Muscle layer of colon (tissue), 2 donors: ENCODE measurements around the gene UFL1.
"Not testable (repeated sequence)": the region's sequence is repeated elsewhere in the genome, so short reads cannot be mapped to it uniquely, and the experiment has no call there.

Experiments used
- H3K27ac ChIP-seq: one replicate; pipeline ENCODE4 v1.7.0; 2013; ENCODE audit warnings: low read depth, mild to moderate bottlenecking, low read length, moderate library complexity
- H3K27me3 ChIP-seq, 2 donors: one replicate each; pipeline ENCODE4 v1.7.0; 2013; ENCODE audit warnings: low read length in 2 of 2, mild to moderate bottlenecking in 2 of 2; ENCODE audit not compliant: insufficient read depth in 2 of 2, control insufficient read depth in 1 of 2
- H3K36me3 ChIP-seq: one replicate; pipeline ENCODE4 v1.7.0; 2013; ENCODE audit warnings: mild to moderate bottlenecking, low read length; ENCODE audit not compliant: insufficient read depth
- H3K4me1 ChIP-seq: one replicate; pipeline ENCODE4 v1.7.0; 2013; ENCODE audit warnings: mild to moderate bottlenecking, low read length; ENCODE audit not compliant: insufficient read depth
- H3K4me3 ChIP-seq, 2 donors: one replicate each; pipeline ENCODE4 v1.7.0; 2013; ENCODE audit warnings: low read length in 2 of 2, low read depth in 1 of 2, mild to moderate bottlenecking in 1 of 2, moderate library complexity in 1 of 2
- H3K9ac ChIP-seq: one replicate; pipeline ENCODE4 v1.7.0; 2013; ENCODE audit warnings: low read length
- H3K9me3 ChIP-seq: one replicate; pipeline ENCODE4 v1.7.0; 2013; ENCODE audit warnings: mild to moderate bottlenecking, low read length
- donor health status: abdominal sarcoma.
- donor health status: Adenocarcinoma of cecum.

UFL1 gene

DNA sequence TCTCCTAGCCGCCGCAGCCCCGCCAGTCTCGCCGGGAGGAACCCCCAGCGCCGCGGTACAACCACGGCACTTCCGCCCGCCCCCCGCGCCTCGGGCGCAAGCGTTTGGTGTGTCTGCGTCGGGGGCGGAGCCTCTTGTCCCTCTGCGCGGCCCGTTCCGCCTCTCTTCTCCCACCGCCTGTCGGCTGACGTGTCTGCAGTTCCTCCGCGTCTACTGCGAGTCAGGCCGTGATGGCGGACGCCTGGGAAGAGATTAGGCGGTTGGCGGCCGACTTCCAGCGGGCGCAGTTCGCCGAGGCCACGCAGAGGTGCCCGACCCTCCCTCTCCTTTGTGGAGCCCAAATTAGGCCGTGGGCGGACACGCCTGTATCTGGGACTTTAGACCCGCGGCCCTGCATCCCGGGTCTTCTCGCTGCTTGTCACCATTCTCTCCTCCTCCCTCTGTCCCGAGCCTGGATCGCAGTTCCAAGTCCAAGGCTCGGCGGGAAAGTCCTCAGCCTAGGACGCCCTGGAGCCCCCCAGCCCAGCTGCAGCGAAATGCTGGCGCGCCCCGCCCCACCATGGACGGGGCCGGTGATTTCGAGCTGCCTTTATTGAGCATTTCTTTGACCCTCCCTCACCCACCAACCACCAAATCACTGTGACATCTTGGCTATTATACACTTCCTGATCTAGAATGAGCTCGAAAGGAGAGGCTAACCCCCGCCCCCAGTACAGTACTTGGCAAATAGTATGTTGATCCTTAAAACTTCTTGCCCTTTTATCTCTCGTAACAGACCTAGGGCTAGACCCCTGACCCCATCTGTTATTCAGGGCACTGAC, at the start of gene UFL1:
UFL1 (plus strand) TSS at position 163 of the 821 bp plus-strand sequence; CDS start at position 231, 68 bp downstream.
- H3K4me3 ChIP-seq: peak within 1 kb of the TSS; percentile 64 to 84
- H3K27me3 ChIP-seq: no peaks in the 10 kb centered on the region
- H3K4me1 ChIP-seq: peaks cover 23% of the 10 kb centered on the region
- peak within 1 kb of the TSS; percentile 96 for H3K27ac ChIP-seq
- H3K36me3 ChIP-seq: peaks cover 10% of the 10 kb centered on the region
- no peaks in the 10 kb centered on the region for H3K9me3 ChIP-seq
- H3K9ac ChIP-seq: peak within 1 kb of the TSS; percentile 100

DNA sequence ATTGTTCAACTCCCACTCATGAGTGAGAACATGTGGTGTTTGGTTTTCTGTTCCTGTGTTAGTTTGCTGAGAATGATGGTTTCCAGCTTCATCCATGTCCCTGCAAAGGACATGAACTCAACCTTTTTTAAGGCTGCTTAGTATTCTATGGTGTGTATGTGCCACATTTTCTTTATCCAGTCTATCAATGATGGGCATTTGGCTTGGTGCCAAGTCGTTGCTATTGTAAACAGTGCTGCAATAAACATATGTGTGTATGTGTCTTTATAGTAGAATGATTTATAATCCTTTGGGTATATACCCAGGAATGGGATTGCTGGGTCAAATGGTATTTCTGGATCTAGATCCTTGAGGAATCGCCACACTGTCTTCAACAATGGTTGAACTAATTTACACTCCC, 49.3 kb upstream of the UFL1 start:
- H3K9me3 ChIP-seq, H3K27ac ChIP-seq, H3K4me1 ChIP-seq, H3K27me3 ChIP-seq, H3K4me3 ChIP-seq, H3K9ac ChIP-seq, H3K36me3 ChIP-seq: not testable (repeated sequence)

DNA sequence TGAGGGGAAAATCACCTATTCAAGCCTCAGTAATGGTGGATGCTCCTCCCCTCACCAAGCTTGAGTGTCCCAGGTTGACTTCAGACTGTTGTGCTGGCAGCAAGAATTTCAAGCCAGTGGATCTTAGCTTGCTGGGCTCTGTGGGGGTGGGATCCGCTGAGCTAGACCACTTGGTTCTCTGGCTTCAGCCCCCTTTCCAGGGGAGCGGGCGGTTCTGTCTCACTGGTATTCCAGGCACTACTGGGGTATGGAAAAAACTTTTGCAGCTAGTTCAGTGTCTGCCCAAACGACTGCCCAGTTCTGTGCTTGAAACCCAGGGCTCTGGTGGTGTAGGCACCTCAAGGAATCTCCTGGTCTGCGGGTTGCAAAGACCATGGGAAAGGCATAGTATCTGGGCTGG, 42.9 kb upstream of the UFL1 start:
- Histone ChIP-seq H3K36me3 (no peaks in the 10 kb centered on the region), H3K4me1 (no peaks in the 10 kb centered on the region), H3K27ac (no peak overlapping the region), H3K4me3 (no peak overlapping the region), H3K27me3 (no peaks in the 10 kb centered on the region), H3K9me3 (peaks cover 4% of the 10 kb centered on the region), H3K9ac (no peak overlapping the region)

DNA sequence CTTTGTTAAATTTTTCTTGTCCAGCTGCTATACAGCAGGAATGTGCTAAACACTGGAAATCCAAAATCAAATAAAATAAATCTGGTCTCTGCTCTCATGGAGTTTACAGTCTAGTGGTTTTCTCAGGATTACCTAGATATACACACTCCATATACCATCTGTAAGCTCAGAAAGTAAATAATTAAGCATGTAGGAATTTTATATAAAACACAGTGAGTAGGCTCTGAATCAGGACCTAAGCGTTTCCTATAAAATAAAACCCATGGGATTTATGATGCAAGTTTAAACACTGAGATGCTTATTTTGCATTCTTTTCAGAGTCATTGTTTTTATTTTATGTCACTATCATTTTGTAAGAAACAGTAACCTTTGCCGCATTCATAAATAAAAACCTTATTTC, 29.7 kb upstream of the UFL1 start:
- Histone ChIP-seq H3K9ac (no peak overlapping the region), H3K9me3 (peaks cover 19% of the 10 kb centered on the region), H3K36me3 (no peaks in the 10 kb centered on the region), H3K27me3 (no peaks in the 10 kb centered on the region), H3K27ac (no peak overlapping the region), H3K4me3 (no peak overlapping the region), H3K4me1 (no peaks in the 10 kb centered on the region)

DNA sequence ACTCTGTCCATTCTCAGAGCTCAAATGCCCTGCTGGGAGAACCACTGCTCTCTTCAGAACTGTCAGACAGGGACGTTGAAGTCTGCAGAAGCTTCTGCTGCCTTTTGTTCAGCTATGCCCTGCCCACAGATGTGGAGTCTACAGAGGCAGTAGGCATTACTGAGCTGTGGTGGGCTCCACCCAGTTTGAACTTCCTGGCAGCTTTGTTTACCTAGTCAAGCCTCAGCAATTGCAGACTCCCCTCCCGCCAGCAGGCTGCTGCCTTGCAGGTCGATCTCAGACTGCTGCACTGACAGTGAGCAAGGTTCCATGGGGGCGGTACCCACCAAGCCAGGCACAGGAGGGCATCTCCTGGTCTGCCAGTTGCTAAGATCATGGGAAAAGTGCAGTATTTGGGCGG, 21.8 kb upstream of the UFL1 start:
- Histone ChIP-seq H3K27ac (no peak overlapping the region), H3K36me3 (no peaks in the 10 kb centered on the region), H3K9ac (no peak overlapping the region), H3K27me3 (no peaks in the 10 kb centered on the region), H3K4me1 (no peaks in the 10 kb centered on the region), H3K9me3 (no peaks in the 10 kb centered on the region), H3K4me3 (no peak overlapping the region)

DNA sequence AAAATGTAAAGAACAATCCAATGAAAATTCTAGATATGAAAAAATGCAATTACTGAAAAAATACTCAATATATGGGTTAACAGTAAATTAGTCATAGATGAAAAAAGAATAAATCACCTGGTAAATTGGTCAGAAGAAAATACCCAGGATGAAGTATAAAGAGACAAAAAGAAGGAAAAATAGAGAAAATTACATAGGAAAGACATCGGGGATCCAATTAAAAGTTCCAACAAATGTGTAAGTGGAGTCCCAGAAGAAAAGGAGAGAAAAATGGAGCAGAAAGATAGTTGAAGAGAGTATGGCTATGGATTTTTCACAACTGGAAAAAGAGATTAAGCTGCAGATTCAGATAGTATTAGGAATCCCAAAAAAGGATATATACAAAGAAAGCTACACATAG, 18.7 kb upstream of the UFL1 start:
- no peak overlapping the region for H3K4me3 ChIP-seq
- H3K27ac ChIP-seq: no peak overlapping the region
- H3K4me1 ChIP-seq: no peaks in the 10 kb centered on the region
- H3K9me3 ChIP-seq: no peaks in the 10 kb centered on the region
- H3K36me3 ChIP-seq: no peaks in the 10 kb centered on the region
- H3K27me3 ChIP-seq: no peaks in the 10 kb centered on the region
- H3K9ac ChIP-seq: no peak overlapping the region

DNA sequence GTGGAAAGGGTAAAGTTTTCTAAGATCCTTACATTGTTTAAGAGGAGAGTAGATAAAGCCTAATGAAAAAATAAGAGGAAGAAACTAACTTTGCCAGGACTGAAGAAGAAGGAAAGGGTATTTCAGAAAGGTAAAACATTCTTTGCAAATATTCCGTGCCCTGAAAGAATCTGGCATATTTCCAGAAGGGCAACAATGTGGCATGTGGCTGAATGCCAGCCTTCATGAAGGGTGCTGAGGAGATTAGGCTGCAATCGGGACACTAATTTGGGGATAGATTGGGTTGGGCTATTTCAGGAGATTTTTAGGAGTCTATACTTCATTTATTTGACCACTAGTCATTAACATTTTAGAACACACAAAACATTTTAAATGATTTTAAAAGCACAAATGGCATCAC, 16.2 kb upstream of the UFL1 start:
- no peaks in the 10 kb centered on the region for H3K36me3 ChIP-seq
- H3K4me1 ChIP-seq: no peaks in the 10 kb centered on the region
- no peaks in the 10 kb centered on the region for H3K9me3 ChIP-seq
- H3K4me3 ChIP-seq: no peak overlapping the region
- no peaks in the 10 kb centered on the region for H3K27me3 ChIP-seq
- H3K27ac ChIP-seq: no peak overlapping the region
- no peak overlapping the region for H3K9ac ChIP-seq

DNA sequence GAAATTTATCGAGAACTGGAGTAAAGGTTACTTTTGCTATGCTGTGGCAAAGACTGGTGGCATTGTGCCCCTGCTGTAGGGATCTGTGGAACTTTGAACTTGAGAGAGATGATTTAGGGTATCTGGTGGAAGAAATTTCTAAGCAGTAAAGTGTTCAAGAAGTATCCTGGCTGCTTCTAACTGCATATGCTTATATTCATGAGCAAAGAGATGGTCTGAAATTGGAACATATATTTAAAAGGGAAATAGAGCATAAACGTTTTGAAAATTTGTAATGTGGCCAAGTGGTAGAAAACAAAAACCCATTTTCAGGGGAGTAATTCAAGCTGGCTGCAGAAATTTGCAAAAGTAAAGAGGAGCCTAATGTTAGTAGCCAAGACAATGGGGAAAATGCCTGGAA, 12.3 kb upstream of the UFL1 start:
- H3K36me3 ChIP-seq: no peaks in the 10 kb centered on the region
- no peak overlapping the region for H3K27ac ChIP-seq
- H3K4me3 ChIP-seq: no peak overlapping the region
- H3K9me3 ChIP-seq: no peaks in the 10 kb centered on the region
- H3K4me1 ChIP-seq: no peaks in the 10 kb centered on the region
- no peak overlapping the region for H3K9ac ChIP-seq
- no peaks in the 10 kb centered on the region for H3K27me3 ChIP-seq

DNA sequence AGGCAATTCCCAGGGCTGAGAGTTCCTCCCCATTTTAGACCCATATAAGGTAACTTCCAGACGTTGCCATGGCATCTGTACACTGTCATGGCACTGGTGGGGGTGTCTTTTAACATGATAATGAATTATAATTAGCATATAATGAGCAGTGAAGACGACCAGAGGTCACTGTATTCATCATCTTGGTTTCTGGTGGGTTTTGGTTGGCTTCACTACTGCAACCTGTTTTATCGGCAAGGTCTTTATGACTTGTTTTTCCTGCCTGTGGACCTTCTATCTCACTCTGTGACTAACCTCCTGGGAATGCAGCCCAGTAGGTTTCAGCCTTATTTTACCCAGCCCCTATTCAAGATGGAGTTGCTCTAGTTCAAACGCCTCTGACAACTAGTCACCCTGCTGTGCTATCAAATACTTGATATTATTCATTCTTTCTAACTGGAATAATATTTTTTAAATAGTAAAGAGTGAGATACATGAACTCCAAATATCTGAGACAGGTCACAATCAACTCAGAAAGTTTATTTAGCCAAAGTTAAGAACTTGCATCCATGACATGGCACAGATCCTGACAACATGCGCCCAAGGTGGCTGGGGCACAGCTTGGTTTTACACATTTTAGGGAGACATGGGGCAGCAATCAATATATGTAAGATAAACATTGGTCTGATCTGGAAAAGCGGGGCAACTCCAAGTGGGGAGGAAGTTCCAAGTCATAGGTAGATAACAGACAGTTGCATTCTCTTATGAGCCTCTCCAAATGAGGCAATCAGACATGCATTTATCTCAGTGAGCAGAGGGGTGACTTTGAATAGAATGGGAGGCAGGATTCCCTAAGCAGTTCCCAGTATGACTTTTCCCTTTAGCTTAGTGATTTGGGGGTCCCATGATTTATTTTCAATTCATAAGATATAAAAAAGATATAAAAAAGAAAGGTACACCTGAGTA, 1.2 kb upstream of the UFL1 start:
- Histone ChIP-seq H3K4me1 (peaks cover 23% of the 10 kb centered on the region), H3K36me3 (no peaks in the 10 kb centered on the region), H3K27me3 (no peaks in the 10 kb centered on the region), H3K27ac (peak overlapping the region; percentile 96), H3K4me3 (peak overlapping the region; percentile 18 to 64), H3K9me3 (no peaks in the 10 kb centered on the region), H3K9ac (peak overlapping the region; percentile 100)

DNA sequence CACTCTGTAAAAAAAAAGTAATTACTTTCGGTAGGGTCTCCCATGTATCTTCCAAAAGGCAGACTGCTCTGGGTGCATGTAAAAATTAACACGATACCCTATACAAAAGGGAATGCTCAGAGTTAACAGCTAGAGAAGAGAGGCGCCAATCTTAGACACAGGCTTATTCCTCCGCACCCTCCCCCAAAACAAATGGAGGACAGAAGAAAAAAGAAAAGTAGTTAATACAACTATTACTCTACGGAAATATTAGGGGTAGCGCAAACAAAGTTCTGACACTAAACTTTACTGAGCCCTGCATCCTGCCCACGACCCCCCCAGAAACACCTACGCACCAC, 331 bp upstream of the UFL1 start:
- peak overlapping the region; percentile 100 for H3K9ac ChIP-seq
- peaks cover 7% of the 10 kb centered on the region for H3K36me3 ChIP-seq
- peaks cover 23% of the 10 kb centered on the region for H3K4me1 ChIP-seq
- H3K27me3 ChIP-seq: no peaks in the 10 kb centered on the region
- H3K9me3 ChIP-seq: no peaks in the 10 kb centered on the region
- peak overlapping the region; percentile 96 for H3K27ac ChIP-seq
- H3K4me3 ChIP-seq: peak overlapping the region; percentile 64 to 84

DNA sequence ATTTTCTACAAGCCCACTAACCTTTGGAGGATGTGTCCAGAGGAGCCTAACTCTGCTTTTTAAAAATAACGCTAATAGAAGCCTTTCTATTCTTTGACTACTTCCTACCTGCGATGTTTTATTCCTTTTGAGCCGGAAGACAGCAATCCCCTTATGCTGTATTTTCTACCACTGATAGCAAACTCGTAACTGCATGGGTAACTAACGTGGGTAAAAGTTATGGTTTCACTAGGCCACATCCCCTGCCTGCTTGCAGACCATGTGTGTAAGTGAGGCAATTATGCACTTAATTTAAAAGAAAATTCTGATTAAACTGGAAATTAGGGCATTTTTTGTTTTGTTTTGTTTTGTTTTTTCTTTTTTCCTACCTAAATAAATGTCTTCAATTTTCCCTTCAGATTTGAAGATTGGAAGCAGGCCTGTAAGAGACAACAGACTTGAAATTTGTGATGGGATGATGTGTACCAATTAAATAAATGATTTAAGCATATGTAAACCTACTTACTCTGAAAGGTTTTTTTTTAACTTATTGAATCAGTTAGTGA, 931 bp downstream of the UFL1 start:
- Histone ChIP-seq H3K9me3 (no peaks in the 10 kb centered on the region), H3K27me3 (no peaks in the 10 kb centered on the region), H3K4me1 (peaks cover 23% of the 10 kb centered on the region), H3K9ac (peak overlapping the region; percentile 100), H3K27ac (peak overlapping the region; percentile 96), H3K36me3 (peaks cover 10% of the 10 kb centered on the region), H3K4me3 (peak overlapping the region; percentile 64 to 84)
